Endothelial cell of umbilical vein (primary cell): ENCODE results near the gene PPFIA3.

Source experiments
- CTCF ChIP-seq, 2 donors: IDR thresholded peaks; 1 replicate in 1 of 2; 2 replicates in 1 of 2; pipeline ENCODE4 v1.5.1; 2011; ENCODE audit warnings: low read length in 2 of 2, mild to moderate bottlenecking in 2 of 2, moderate library complexity in 2 of 2, control low read depth in 1 of 2, inconsistent platforms in 1 of 2, low read depth in 1 of 2; ENCODE audit not compliant: insufficient read depth in 1 of 2; ENCODE audit errors: extremely low read depth in 1 of 2
- EZH2 ChIP-seq: IDR thresholded peaks from 2 replicates; pipeline ENCODE4 v1.6.1; 2012; ENCODE audit warnings: borderline replicate concordance, low read depth, mild to moderate bottlenecking, moderate library complexity, low read length, inconsistent platforms; ENCODE audit not compliant: severe bottlenecking
- GATA2 ChIP-seq: IDR thresholded peaks from 2 replicates; pipeline ENCODE4 v1.7.0; 2011; ENCODE audit warnings: low read depth, mild to moderate bottlenecking, moderate library complexity, mixed read lengths, low read length; ENCODE audit not compliant: insufficient read length, insufficient read depth
- JUN ChIP-seq: IDR thresholded peaks from 2 replicates; pipeline ENCODE4 v1.6.1; 2011; ENCODE audit warnings: borderline replicate concordance, low read depth; ENCODE audit not compliant: insufficient read length, insufficient read depth
- POLR2A ChIP-seq: IDR thresholded peaks from 2 replicates; pipeline ENCODE4 v1.6.1; 2012; ENCODE audit warnings: low read depth, mild to moderate bottlenecking, control low read depth, low read length
- POLR2AphosphoS5 ChIP-seq: IDR thresholded peaks from 2 replicates; pipeline ENCODE4 v1.6.1; 2012; ENCODE audit warnings: low read depth, mild to moderate bottlenecking, control low read depth, low read length, moderate library complexity; ENCODE audit not compliant: insufficient read depth

- TF ChIP-seq CTCF (IDR thresholded peaks at IDR 0.05; ENCODE audit: extremely low read depth in 1 of 2, insufficient read depth in 1 of 2, low read depth in 1 of 2, low read length in 2 of 2): no peak
- TF ChIP-seq POLR2AphosphoS5: peak; percentile 30
- no peak for TF ChIP-seq EZH2
- no peak for TF ChIP-seq JUN
- TF ChIP-seq GATA2: no peak
- peak; percentile 41 for TF ChIP-seq POLR2A
Observed at GRCh38 chr19:49150106-49150943, 31.0 kb downstream of the PPFIA3 start.
